IMR-90 (cell line): ENCODE data around the gene ZNF622. TPM values are rescaled to one million over a fixed set of nuclear protein-coding genes. Genes with fewer than 3 reads are reported as not detected.

Source experiments
- ATAC-seq: fragments of 200-7000 bp; cut with Tn5 transposase; 2 replicates; pipeline ENCODE4 v1.9.1; 2020; ENCODE audit warnings: low read depth, mild to moderate bottlenecking, moderate library complexity
- BruUV-seq: library from RNA; stranded (reverse); fragments of 400-500 nt; replicated peaks from 2 replicates; lab custom pipeline; 2021; lab: Mats Ljungman, UMichigan
- CTCF ChIA-PET: fragments of 300-600 bp; formaldehyde crosslinking; extraction: SDS; loops from one replicate; lab custom pipeline; 2021; ENCODE audit warnings: antibody characterized with exemption; lab: Yijun Ruan, JAX
- POLR2A ChIA-PET: fragments of 300-600 bp; sonication (Branson Sonifier 250); formaldehyde crosslinking; loops from one replicate; lab custom pipeline; 2022; ENCODE audit warnings: antibody characterized with exemption; ENCODE audit not compliant: unreplicated experiment; lab: Charles Lee
- DNase-seq: peaks from one replicate; pipeline ENCODE4 v3.0.0; 2013
- H2AFZ ChIP-seq: replicated peaks from 2 replicates; pipeline ENCODE3; 2013; ENCODE audit warnings: low read length, mild to moderate bottlenecking; ENCODE audit not compliant: poor library complexity
- H2AK5ac ChIP-seq: 2 replicates; pipeline ENCODE4 v1.6.1; 2013; ENCODE audit warnings: low read depth, low read length, inconsistent platforms
- H2AK9ac ChIP-seq: replicated peaks from 2 replicates; pipeline ENCODE3; 2013; ENCODE audit warnings: mild to moderate bottlenecking, low read depth, low read length, moderate library complexity; ENCODE audit not compliant: poor library complexity
- H2BK120ac ChIP-seq: 2 replicates; pipeline ENCODE4 v1.6.1; 2013; ENCODE audit warnings: low read depth, low read length, inconsistent platforms
- H2BK15ac ChIP-seq: 3 replicates; pipeline ENCODE4 v1.6.1; 2013; ENCODE audit warnings: low read depth, low read length, inconsistent platforms
- H2BK20ac ChIP-seq: 2 replicates; pipeline ENCODE4 v1.6.1; 2013; ENCODE audit warnings: low read depth, mild to moderate bottlenecking, inconsistent platforms, low read length, moderate library complexity
- H2BK5ac ChIP-seq: 2 replicates; pipeline ENCODE4 v1.6.1; 2013; ENCODE audit warnings: mild to moderate bottlenecking, low read depth, low read length, inconsistent platforms; ENCODE audit not compliant: poor library complexity, severe bottlenecking
- H3K14ac ChIP-seq: replicated peaks from 2 replicates; pipeline ENCODE4 v1.6.1; 2013; ENCODE audit warnings: low read depth, low read length, inconsistent platforms
- H3K18ac ChIP-seq: 2 replicates; pipeline ENCODE4 v1.6.1; 2013; ENCODE audit warnings: low read depth, low read length, control low read depth
- H3K23ac ChIP-seq: 2 replicates; pipeline ENCODE4 v1.6.1; 2013; ENCODE audit warnings: low read depth, low read length, inconsistent platforms
- H3K27ac ChIP-seq: 2 replicates; pipeline ENCODE4 v1.5.1; 2013; ENCODE audit warnings: mild to moderate bottlenecking, control low read depth, low read length; ENCODE audit not compliant: insufficient read depth
- H3K27me3 ChIP-seq: 2 replicates; pipeline ENCODE4 v1.6.1; 2013; ENCODE audit warnings: low read length; ENCODE audit not compliant: control insufficient read depth, insufficient read depth
- H3K36me3 ChIP-seq: 2 replicates; pipeline ENCODE4 v1.6.1; 2013; ENCODE audit warnings: low read length, mixed read lengths; ENCODE audit not compliant: control insufficient read depth, insufficient read depth
- H3K4ac ChIP-seq: 2 replicates; pipeline ENCODE4 v1.6.1; 2013; ENCODE audit warnings: low read depth, low read length, inconsistent platforms
- H3K4me1 ChIP-seq: 2 replicates; pipeline ENCODE4 v1.6.1; 2013; ENCODE audit warnings: low read length, mixed read lengths; ENCODE audit not compliant: control insufficient read depth, insufficient read depth
- H3K4me2 ChIP-seq: 2 replicates; pipeline ENCODE4 v1.6.1; 2013; ENCODE audit warnings: low read depth, mild to moderate bottlenecking, control low read depth, low read length, moderate library complexity
- H3K4me3 ChIP-seq: 2 replicates; pipeline ENCODE4 v1.5.1; 2013; ENCODE audit warnings: low read depth, mild to moderate bottlenecking, control low read depth, low read length, moderate library complexity; ENCODE audit not compliant: insufficient read depth
- H3K56ac ChIP-seq: 2 replicates; pipeline ENCODE4 v1.6.1; 2013; ENCODE audit warnings: low read length, inconsistent platforms; ENCODE audit not compliant: insufficient read depth; ENCODE audit errors: extremely low read depth
- H3K79me1 ChIP-seq, 2 experiments: 2 replicates each; pipeline ENCODE4 v1.6.1; 2013; ENCODE audit warnings: low read length in 2 of 2, inconsistent platforms in 1 of 2, low read depth in 1 of 2
- H3K9ac ChIP-seq: 2 replicates; pipeline ENCODE4 v1.6.1; 2013; ENCODE audit warnings: low read depth, low read length, control low read depth
- H3K9me1 ChIP-seq: 2 replicates; pipeline ENCODE4 v1.6.1; 2013; ENCODE audit warnings: low read length, inconsistent platforms; ENCODE audit not compliant: insufficient read depth
- H3K9me3 ChIP-seq: 2 replicates; pipeline ENCODE4 v1.6.1; 2013; ENCODE audit warnings: low read length; ENCODE audit not compliant: control insufficient read depth, insufficient read depth
- H4K20me1 ChIP-seq: 2 replicates; pipeline ENCODE4 v1.6.1; 2013; ENCODE audit warnings: low read length, inconsistent platforms; ENCODE audit not compliant: insufficient read depth
- H4K5ac ChIP-seq: 2 replicates; pipeline ENCODE4 v1.6.1; 2013; ENCODE audit warnings: mild to moderate bottlenecking, low read depth, low read length, control low read depth
- H4K8ac ChIP-seq, 2 experiments: 2 replicates each; pipeline ENCODE4 v1.6.1; 2013; ENCODE audit warnings: low read depth in 2 of 2, low read length in 2 of 2, control low read depth in 1 of 2, inconsistent platforms in 1 of 2
- H4K91ac ChIP-seq: 2 replicates; pipeline ENCODE4 v1.6.1; 2013; ENCODE audit warnings: low read depth, low read length, inconsistent platforms; ENCODE audit not compliant: insufficient read depth
- BHLHE40 ChIP-seq: fragments of 150-350 bp; IDR thresholded peaks from 2 replicates; pipeline ENCODE4 v1.6.1; 2016; ENCODE audit warnings: mild to moderate bottlenecking, low read depth, low read length
- CEBPB ChIP-seq: IDR thresholded peaks from 2 replicates; pipeline ENCODE4 v1.6.1; 2012; ENCODE audit warnings: low read depth, low read length, improper control_type of control experiment
- CTCF ChIP-seq: conservative IDR thresholded peaks from 2 replicates; pipeline ENCODE4 v1.5.1; 2012; ENCODE audit warnings: mild to moderate bottlenecking, low read depth, low read length, improper control_type of control experiment
- RCOR1 ChIP-seq: IDR thresholded peaks from 2 replicates; pipeline ENCODE4 v1.6.1; 2012; ENCODE audit warnings: mild to moderate bottlenecking, low read length, improper control_type of control experiment; ENCODE audit not compliant: insufficient replicate concordance
- RFX5 ChIP-seq: IDR thresholded peaks from 2 replicates; pipeline ENCODE4 v1.8.0; 2012; ENCODE audit warnings: low read depth, mild to moderate bottlenecking, low read length, moderate library complexity
- WGBS, 2 experiments: methylation state at CpG; one replicate each; pipeline versions ENCODE4 v1.1.5 to v1.1.7; 2013; ENCODE audit warnings: missing lambda C conversion rate in 2 of 2; ENCODE audit not compliant: insufficient read length in 1 of 2; ENCODE audit errors: extremely low coverage in 2 of 2; 5-methylcytosine and 5-hydroxymethylcytosine counted together
- dilution Hi-C: fragments of 300-500 bp; cut with HindIII; formaldehyde crosslinking; loops from one replicate; pipeline ENCODE4 v1.14.3; 2018; ENCODE audit warnings: low sequenced_read_pairs; ENCODE audit not compliant: unreplicated experiment
- in situ Hi-C: fragments of 300-500 bp; cut with MboI; formaldehyde crosslinking; loops from 3 replicates; pipeline ENCODE4 v1.14.3; 2019; ENCODE audit warnings: low sequenced_read_pairs, inconsistent platforms, mixed read lengths
- intact Hi-C: fragments of 100-400 bp; cut with micrococcal nuclease; formaldehyde crosslinking; loops from 2 replicates; pipeline ENCODE4 v1.10.0; 2022
- polyA plus RNA-seq, 3 experiments: library from polyadenylated mRNA; depleted of rRNA; stranded (reverse); fragments of >200 nt; gene quantifications; 2 replicates each; pipeline ENCODE4 v1.2.3, GENCODE V29; 2012; ENCODE audit warnings: low replicate concordance in 1 of 3
- total RNA-seq: library from RNA; depleted of rRNA; stranded (reverse); fragments of >200 nt; gene quantifications from 2 replicates; pipeline ENCODE4 v1.2.3, GENCODE V29; 2012
- TF ChIP-seq, protein P1 (sequence below): fragments of 150-350 bp; IDR thresholded peaks from 2 replicates; pipeline ENCODE4 v1.6.1; 2016; ENCODE audit warnings: low read depth, mild to moderate bottlenecking, low read length, moderate library complexity, borderline replicate concordance

ZNF622 gene
- total and polyA plus RNA-seq, 2 of the 4 experiments (the other 2 are of a cell fraction), result 19.5 to 49.3 TPM

- no peak for TF ChIP-seq CTCF
- TF ChIP-seq RFX5, result no peak
Observed at GRCh38 chr5:16464231-16464630, 1.4 kb downstream of the ZNF622 start (continued).

- H3K4me1 ChIP-seq, result peaks cover 12% of the 10 kb centered on the region
Observed at GRCh38 chr5:16461782-16462181, 3.8 kb downstream of the ZNF622 start.

More at GRCh38 chr5:16461782-16462181, 3.8 kb downstream of the ZNF622 start:
- H2BK15ac ChIP-seq, result no peak overlapping the region
- H2BK5ac ChIP-seq, result peak overlapping the region; percentile 63
- no peak overlapping the region for H3K4ac ChIP-seq
- no peak overlapping the region for H4K5ac ChIP-seq
- no CpG with 5 or more reads among the region's 1 CpG for WGBS, 2 experiments
- no peak overlapping the region for H3K18ac ChIP-seq
- H3K9me1 ChIP-seq, result peaks cover 8% of the 10 kb centered on the region; the same call in 1 of the 2 replicates
- H3K4me3 ChIP-seq, result no peak overlapping the region
- no peak overlapping the region for H3K9ac ChIP-seq
- no peak overlapping the region for H2AK9ac ChIP-seq
- H3K4me2 ChIP-seq, result peak overlapping the region; percentile 78; the same call in 1 of the 2 replicates
- no peak overlapping the region for H2BK20ac ChIP-seq
- ChIA-PET POLR2A (no interaction called here), CTCF (no interaction called here)
- in situ Hi-C loops, result no loop called here
- no peak overlapping the region for H2BK120ac ChIP-seq
- H3K79me1 ChIP-seq, result peaks cover 6 to 72% of the 10 kb centered on the region in 2 experiments; a peak in 3 of 4 replicates
- BruUV-seq, result no TSS peak
- peak; percentile 93 for TF ChIP-seq RCOR1
- peak; percentile 90 for TF ChIP-seq CEBPB
- peak; percentile 73; the same call in 1 of the 2 replicates for TF ChIP-seq BHLHE40
- TF ChIP-seq, protein P1, sequence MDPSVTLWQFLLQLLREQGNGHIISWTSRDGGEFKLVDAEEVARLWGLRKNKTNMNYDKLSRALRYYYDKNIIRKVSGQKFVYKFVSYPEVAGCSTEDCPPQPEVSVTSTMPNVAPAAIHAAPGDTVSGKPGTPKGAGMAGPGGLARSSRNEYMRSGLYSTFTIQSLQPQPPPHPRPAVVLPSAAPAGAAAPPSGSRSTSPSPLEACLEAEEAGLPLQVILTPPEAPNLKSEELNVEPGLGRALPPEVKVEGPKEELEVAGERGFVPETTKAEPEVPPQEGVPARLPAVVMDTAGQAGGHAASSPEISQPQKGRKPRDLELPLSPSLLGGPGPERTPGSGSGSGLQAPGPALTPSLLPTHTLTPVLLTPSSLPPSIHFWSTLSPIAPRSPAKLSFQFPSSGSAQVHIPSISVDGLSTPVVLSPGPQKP, result no peak
- peak overlapping the region; percentile 37; the same call in 1 of the 2 replicates for H3K56ac ChIP-seq
- no peaks in the 10 kb centered on the region for H3K9me3 ChIP-seq
- H3K36me3 ChIP-seq, result peaks cover 18% of the 10 kb centered on the region
- H3K27ac ChIP-seq, result no peak overlapping the region
- intact Hi-C loops, result loop anchor here (5.0 to 10.0 kb wide), 2 partner anchors 206 to 733 kb away; no protein-coding TSS in a partner anchor
- H2AK5ac ChIP-seq, result no peak overlapping the region
- no peak overlapping the region for H4K91ac ChIP-seq
- peaks cover 35% of the 10 kb centered on the region for H4K20me1 ChIP-seq
- DNase-seq (peak; percentile 94), ATAC-seq (peak; percentile 73)
- dilution Hi-C loops, result no loop called here
- H2AFZ ChIP-seq, result no peak overlapping the region
- H4K8ac ChIP-seq, result peak overlapping the region in 1 of 2 experiments; percentile 29; a peak in 1 of 4 replicates
- H3K27me3 ChIP-seq, result no peaks in the 10 kb centered on the region
- no peak overlapping the region for H3K14ac ChIP-seq
- no peak overlapping the region for H3K23ac ChIP-seq
